ENCODE measurements around the gene B4GAT1.
"Not testable (repeated sequence)": the region's sequence is repeated elsewhere in the genome, so short reads cannot be mapped to it uniquely, and the experiment has no call there.

B4GAT1 gene

GRCh38 chr11:66363187-66363601 is 15.8 kb upstream of the B4GAT1 start:
- DNase-seq: no peak

GRCh38 chr11:66362481-66363147 is 15.2 kb upstream of the B4GAT1 start:
- DNase-seq: no peak

- DNase-seq: no peak
These were observed 14.1 kb upstream of the B4GAT1 start for GRCh38 chr11:66361502-66361941.

- no peak for DNase-seq
These were observed 13.1 kb upstream of the B4GAT1 start for GRCh38 chr11:66360406-66361073.

- no peak for DNase-seq
These were observed 12.2 kb upstream of the B4GAT1 start for GRCh38 chr11:66359662-66360087.

GRCh38 chr11:66350560-66351235 is 3.3 kb upstream of the B4GAT1 start:
- DNase-seq: not testable (repeated sequence)

- no peak for DNase-seq
These were observed 1.6 kb upstream of the B4GAT1 start for GRCh38 chr11:66349084-66349386.

- DNase-seq: peak in 2 of 4 experiments; percentile 19 to 30
These were observed 679 bp downstream of the B4GAT1 start for GRCh38 chr11:66346476-66347424.

GRCh38 chr11:66345316-66345649 is 2.1 kb downstream of the B4GAT1 start:
- no peak for DNase-seq

- DNase-seq: peak; percentile 97 to 98 (median 98)
These were observed 2.7 kb downstream of the B4GAT1 start, which contains the start of gene BRMS1 for GRCh38 chr11:66344550-66345315. BRMS1 (minus strand) TSS chr11:66345104; CDS start chr11:66342234, 2,870 bp downstream.

GRCh38 chr11:66343176-66343575 is 4.3 kb downstream of the B4GAT1 start:
- DNase-seq: no peak

- DNase-seq: no peak
These were observed 5.8 kb downstream of the B4GAT1 start for GRCh38 chr11:66341502-66342126.

GRCh38 chr11:66340596-66341501 is 6.6 kb downstream of the B4GAT1 start:
- DNase-seq: no peak

GRCh38 chr11:66339686-66340483 is 7.5 kb downstream of the B4GAT1 start:
- DNase-seq: no peak

GRCh38 chr11:66339162-66339675 is 8.2 kb downstream of the B4GAT1 start:
- no peak for DNase-seq

GRCh38 chr11:66338276-66339161 is 8.9 kb downstream of the B4GAT1 start:
- DNase-seq: no peak

- DNase-seq: no peak
These were observed 10.1 kb downstream of the B4GAT1 start for GRCh38 chr11:66337103-66337899.
